Prostate gland (tissue), 2 donors: ENCODE data around the gene SPRR2G.
"Not testable (repeated sequence)": the region's sequence is repeated elsewhere in the genome, so short reads cannot be mapped to it uniquely, and the experiment has no call there.

Source experiments
- CTCF ChIP-seq, 4 experiments: fragments of 200-600 bp in 2 of 4; fragments of 450-650 bp in 2 of 4; sonication (generic) in 2 of 4; IDR thresholded peaks; 1 replicate in 3 of 4; 2 replicates in 1 of 4; pipeline ENCODE4 v1.5.1; 2016 to 2019; ENCODE audit warnings: antibody characterized with exemption in 4 of 4, mild to moderate bottlenecking in 2 of 4, moderate library complexity in 2 of 4
- POLR2A ChIP-seq: fragments of 450-650 bp; IDR thresholded peaks from one replicate; pipeline ENCODE4 v1.6.1; 2016; ENCODE audit warnings: antibody characterized with exemption, mild to moderate bottlenecking
- POLR2AphosphoS5 ChIP-seq: sonication (generic); formaldehyde crosslinking; IDR thresholded peaks from one replicate; pipeline ENCODE4 v1.6.1; 2017; ENCODE audit warnings: antibody characterized with exemption

GRCh38 chr1:153188301-153188700, 37.6 kb upstream of the SPRR2G start:
- not testable (repeated sequence) for TF ChIP-seq CTCF (IDR thresholded peaks at IDR 0.05); POLR2A; POLR2AphosphoS5
